Sciatic nerve (tissue), 2 donors: ENCODE results near the gene SUSD1. TPM values are rescaled to one million over a fixed set of nuclear protein-coding genes. Genes with fewer than 3 reads are reported as not detected.

ENCODE experiments used
- ATAC-seq: fragments of 200-7000 bp; cut with Tn5 transposase; one replicate; pipeline ENCODE4 v1.9.1; 2020; ENCODE audit warnings: mild to moderate bottlenecking, moderate library complexity
- DNase-seq: peaks from one replicate; pipeline ENCODE4 v3.0.0-alpha.2; 2020; ENCODE audit warnings: low spot score
- intact Hi-C: fragments of 100-400 bp; cut with DNase I; formaldehyde crosslinking; loops from one replicate; pipeline ENCODE4 v1.14.2; 2022
- total RNA-seq: library from RNA; stranded (reverse); fragmentation: NEBNext Ultra II Directional; extraction: Animal tissue kit (Norgen Biotek cat#: 25700); gene quantifications from one replicate; pipeline ENCODE4 v1.2.1, GENCODE V29; 2021
- donor health status: DM: no; HTN: no; CAD: no.
- donor health status: DM: no; HTN: no; CAD: no.

The SUSD1 gene
- total RNA-seq, 1 donor from 2014 or later, result 12.8 TPM

DNA sequence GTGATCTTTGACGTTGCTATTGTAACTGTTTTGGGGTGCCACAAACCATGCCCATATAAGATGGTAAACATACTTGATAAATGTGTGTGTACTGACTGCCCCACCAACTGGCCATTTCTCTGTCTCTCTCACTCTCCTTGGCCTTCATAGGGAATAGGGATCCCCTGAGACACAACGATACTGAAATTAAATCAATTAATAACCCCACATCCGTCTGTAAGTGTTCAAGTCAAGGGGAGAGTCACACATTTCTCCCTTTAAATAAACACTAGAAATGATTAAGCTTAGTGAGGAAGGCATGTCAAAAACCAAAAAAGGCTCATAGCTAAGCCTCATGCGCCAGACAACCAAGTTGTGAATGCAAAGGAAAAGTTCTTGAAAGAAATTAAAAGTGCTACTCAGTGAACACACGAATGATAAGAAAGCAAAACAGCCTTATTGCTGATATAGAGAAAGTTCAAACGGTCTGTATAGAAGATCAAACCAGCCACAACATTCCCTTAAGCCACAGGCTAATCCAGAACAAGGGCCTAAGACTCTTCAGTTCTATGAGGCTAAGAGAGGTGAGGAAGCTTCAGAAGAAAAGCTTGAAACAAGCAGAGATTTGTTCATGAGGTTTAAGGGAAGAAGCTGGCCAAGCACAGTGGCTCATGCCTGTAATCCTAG, 167.4 kb downstream of the SUSD1 start:
- ATAC-seq (no peak), DNase-seq (no peak)
- intact Hi-C loops, result no loop called here

DNA sequence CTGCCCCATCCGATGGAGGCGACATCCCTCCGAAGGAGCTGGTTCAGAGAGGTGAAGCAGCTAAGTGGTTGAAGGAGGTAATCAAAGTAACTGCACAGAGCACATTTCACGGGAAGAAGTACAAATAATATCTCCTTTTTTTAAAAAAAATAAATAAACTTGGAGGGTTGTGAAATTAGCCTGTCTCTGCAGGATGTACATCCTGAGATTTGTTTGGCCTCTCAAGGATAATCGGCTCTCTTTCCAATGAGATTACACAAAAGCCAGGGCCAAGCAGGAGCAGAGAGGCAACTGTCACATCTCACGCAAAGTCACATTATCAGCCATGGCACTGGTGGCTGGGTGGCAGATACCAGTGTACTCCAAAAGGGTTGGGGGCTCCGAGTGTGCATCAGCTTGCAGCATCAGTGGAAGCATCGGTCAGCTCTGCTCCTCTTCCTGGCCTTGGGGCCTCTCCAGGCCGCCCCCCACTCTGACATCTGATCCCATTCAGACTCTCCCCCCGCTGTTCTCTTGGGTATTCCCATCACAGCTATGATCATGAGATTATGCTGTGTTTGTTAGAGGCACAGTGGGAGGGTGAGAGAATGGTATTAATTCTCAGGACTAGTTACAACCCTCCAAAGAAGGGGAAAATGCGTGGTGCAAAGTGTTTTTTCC, 168.6 kb downstream of the SUSD1 start:
- intact Hi-C loops, result no loop called here
- ATAC-seq, result no peak
- DNase-seq, result no peak

DNA sequence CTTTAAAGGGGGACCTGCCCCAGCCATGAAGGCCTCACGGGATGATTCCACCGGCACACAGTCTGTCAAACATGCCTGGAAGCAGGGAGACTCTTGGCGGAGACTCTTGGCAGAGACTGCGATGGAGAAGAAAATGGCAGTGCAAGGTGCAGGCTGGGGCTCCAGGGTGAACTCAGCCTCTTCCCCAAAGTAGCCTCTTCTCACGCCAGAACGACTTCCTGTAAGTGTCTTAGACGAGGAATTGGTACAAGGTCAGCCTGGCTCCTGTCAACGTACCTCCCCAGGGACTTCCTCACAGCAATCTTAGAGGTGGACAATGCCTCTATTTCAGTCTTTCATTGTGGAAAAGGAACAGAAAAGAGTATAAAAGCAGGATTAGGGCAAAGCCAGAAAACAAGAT, 169.2 kb downstream of the SUSD1 start:
- intact Hi-C loops, result no loop called here
- no peak for DNase-seq
- ATAC-seq, result no peak

GRCh38 chr9:112003538-112003937, 171.6 kb downstream of the SUSD1 start:
- intact Hi-C loops, result no loop called here
- DNase-seq (no peak), ATAC-seq (no peak)

DNA sequence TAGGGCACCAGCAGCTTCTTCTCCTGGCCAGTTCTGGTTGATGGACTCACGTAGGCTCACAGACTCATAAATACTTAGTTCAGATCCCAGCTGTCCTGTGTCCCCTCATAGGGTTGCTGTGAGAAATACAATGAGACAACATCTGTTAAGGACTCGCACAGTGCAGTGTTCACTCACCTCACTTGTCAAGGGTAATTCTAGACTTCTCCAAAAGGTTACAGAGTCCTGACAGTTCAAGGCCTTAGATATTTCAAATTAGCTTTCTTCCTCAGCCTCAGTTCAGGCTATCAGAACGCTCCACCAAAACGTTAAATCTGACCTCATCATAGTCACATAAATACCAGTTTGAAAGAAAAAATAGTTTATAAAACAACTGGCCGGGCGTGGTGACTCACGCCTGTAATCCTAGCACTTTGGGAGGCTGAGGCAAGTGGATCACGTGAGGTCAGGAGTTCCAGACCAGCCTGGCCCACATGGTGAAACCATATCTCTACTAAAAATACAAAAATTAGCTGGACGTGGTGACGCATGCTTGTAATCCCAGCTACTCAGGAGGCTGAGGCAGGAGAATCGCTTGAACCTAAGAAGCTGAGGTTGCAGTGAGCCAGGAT, 172.1 kb downstream of the SUSD1 start:
- intact Hi-C loops, result no loop called here
- DNase-seq (no peak), ATAC-seq (no peak)

DNA sequence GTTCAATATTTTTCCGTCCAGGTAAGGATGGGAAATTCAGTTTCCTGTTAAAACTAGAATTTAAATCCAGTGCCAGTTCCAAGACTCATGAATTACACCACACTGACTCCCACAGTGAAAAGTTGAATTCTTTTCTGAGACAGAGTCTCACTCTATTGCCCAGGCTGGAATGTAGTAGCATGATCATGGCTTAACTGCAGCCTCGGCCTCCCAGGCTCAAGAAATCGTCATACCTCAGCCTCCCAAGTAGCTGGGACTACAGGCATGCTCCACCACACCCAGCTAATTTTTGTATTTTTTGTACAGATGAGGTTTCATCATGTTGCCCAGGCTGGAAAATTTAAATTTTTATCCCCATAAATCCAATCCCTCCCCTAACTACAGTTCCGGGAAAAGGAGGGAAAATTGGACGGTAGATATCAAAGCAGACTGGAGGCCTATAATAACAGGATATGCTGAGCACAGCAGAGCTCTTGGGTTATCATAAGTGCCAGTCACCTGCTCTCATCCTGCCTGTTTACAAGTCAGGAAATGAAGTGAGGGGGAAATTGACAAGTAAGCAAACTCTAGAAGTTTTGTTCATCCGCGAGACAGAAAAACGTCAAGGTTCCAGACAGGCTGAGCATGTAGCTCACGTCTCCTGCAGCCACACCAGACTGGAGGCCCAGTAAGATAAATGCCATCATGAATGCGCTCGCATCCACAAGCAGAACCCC, 172.8 kb downstream of the SUSD1 start:
- DNase-seq (no peak), ATAC-seq (no peak)
- intact Hi-C loops, result no loop called here

GRCh38 chr9:112000743-112001142, 174.4 kb downstream of the SUSD1 start:
- DNase-seq (no peak), ATAC-seq (no peak)
- intact Hi-C loops, result no loop called here

GRCh38 chr9:111999319-111999718, 175.8 kb downstream of the SUSD1 start:
- ATAC-seq (no peak), DNase-seq (no peak)
- intact Hi-C loops, result no loop called here

DNA sequence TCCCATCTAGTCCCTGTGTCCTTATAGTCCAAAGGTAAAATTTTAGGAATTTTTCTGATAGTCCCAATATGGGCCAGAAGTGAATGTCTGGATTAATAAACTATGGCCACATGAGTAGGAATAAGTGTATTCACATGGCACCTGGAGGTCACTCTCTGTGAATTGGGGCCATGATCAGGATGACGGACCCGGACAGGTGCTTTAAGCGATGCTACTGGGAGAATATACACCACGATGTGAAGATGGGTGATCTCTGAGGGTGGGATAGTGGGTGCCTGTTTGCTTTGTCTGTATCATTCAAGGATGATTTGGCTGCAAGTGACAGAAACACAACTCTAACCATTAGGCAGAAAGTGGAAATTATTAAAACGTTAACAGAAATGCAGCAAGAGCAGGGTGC, 177.3 kb downstream of the SUSD1 start:
- no peak for DNase-seq
- intact Hi-C loops, result no loop called here

DNA sequence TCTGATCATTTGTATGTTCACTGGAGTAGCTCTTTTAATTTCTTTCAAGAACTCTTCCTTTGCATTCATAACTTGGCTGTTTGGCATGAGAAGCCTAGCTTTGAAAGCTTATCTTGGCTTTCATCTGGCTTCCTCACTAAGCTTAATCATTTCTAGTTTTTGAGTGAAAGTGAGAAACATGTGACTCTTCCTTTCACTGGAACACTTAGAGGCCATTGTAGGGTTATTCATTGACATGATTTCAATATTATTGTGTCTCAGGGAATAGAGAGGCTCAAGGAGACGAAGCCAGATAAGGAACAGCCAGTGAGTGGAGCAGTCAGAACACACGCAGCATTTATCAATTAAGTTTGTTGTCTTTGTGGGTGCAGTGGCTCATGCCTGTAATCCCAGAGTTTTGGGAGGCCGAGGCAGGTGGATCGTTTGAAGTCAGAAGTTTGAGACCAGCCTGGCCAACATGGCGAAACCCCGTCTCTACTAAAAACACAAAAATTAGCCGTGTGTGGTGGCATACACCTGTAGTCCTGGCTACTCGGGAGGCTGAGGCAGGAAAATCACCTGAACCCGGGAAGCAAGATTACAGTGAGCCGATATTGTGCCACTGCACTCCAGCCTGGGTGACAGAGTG, 180.2 kb downstream of the SUSD1 start:
- intact Hi-C loops, result no loop called here
- DNase-seq, result no peak
- ATAC-seq, result no peak

More for the DNA sequence above, 177.3 kb downstream of the SUSD1 start:
- ATAC-seq, result no peak

DNA sequence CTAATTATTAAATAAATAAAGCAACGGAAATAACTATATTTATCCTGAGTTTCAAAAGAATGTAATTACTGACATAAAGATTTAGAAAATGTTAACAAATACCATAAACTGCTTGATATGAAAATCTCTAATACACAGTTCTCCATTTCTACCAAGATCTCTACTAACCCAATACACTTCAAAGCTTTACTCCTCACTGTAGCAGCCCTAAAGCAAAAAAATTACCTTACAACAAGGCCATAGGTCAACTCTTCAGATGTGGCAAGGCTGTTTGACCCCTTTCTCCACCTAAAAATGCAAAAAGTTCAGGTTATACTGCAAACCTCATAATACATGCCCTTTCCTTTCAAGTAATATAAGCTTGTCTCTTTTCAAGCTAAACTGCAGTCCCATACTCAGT, 181.8 kb downstream of the SUSD1 start:
- no peak for ATAC-seq
- no peak for DNase-seq
- intact Hi-C loops, result no loop called here

DNA sequence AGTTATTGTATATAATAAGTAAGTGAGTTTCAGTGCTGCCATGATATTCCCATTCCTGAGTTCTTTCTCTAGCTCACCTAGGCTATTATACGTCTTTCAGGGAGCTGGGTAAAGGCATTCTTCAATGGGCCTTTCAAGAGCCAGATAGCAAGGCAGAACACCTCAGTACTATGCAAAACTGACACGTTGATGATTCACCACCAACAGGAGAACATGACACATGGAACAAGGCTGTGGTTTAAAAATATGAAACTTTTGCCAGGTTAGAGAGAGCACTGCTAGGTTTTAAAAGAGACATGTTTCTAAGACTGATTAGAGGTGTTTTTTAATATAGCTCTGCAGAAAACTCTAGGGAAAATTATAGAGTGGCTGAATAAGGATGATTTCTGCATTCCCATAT, 182.6 kb downstream of the SUSD1 start:
- DNase-seq (no peak), ATAC-seq (no peak)
- intact Hi-C loops, result no loop called here

DNA sequence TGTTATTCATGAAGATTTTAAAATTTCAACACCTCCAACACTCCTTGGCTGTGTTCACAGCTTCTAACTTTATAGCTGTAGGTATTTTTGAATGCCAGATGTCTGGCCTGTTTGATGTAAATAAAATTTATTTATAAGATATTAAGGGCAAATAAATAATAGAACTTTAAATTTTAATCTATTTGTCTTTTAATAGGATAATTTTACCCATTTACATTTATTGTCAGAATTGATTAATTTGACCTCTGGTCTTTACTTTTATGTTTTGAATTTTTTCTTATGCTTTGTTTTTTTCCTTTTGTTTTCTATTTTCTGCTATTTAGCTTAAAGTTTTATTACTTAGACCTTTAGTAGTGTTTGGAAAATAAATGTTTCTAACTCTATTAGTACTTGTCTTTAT, 183.9 kb downstream of the SUSD1 start:
- ATAC-seq (no peak), DNase-seq (no peak)
- intact Hi-C loops, result no loop called here

Other genes with a start within 250 kb of the SUSD1 start
- 61.7 TPM for gene PTBP3, start 158.3 kb upstream of the SUSD1 start, total RNA-seq
- gene HSDL2, start 204.8 kb upstream of the SUSD1 start, total RNA-seq, result 32.1 TPM